Upper lobe of right lung (tissue), 1 donor: ENCODE data around the gene FBXW9. TPM values are rescaled to one million over a fixed set of nuclear protein-coding genes. Genes with fewer than 3 reads are reported as not detected.

Experiments used
- ATAC-seq: fragments of 200-7000 bp; cut with Tn5 transposase; one replicate; pipeline ENCODE4 v1.9.1; 2020; ENCODE audit warnings: mild to moderate bottlenecking, moderate library complexity
- DNase-seq: peaks from one replicate; pipeline ENCODE4 v3.0.0-alpha.2; 2020
- H3K27ac ChIP-seq: fragments of 200-600 bp; one replicate; pipeline ENCODE4 v1.8.0; 2022
- H3K27me3 ChIP-seq: fragments of 200-600 bp; one replicate; pipeline ENCODE4 v1.8.0; 2022; ENCODE audit warnings: mild to moderate bottlenecking
- H3K36me3 ChIP-seq: fragments of 200-600 bp; one replicate; pipeline ENCODE4 v1.8.0; 2022
- H3K4me1 ChIP-seq: fragments of 200-600 bp; one replicate; pipeline ENCODE4 v1.8.0; 2022
- H3K4me3 ChIP-seq: fragments of 200-600 bp; one replicate; pipeline ENCODE4 v1.8.0; 2022; ENCODE audit warnings: mild to moderate bottlenecking
- H3K9me3 ChIP-seq: fragments of 200-600 bp; one replicate; pipeline ENCODE4 v1.8.0; 2022
- CTCF ChIP-seq: fragments of 200-600 bp; IDR thresholded peaks from one replicate; pipeline ENCODE4 v1.8.0; 2022; ENCODE audit warnings: antibody characterized with exemption
- intact Hi-C: fragments of 100-400 bp; cut with DNase I; formaldehyde crosslinking; loops from one replicate; pipeline ENCODE4 v1.11.0; 2022
- total RNA-seq: library from RNA; stranded (reverse); fragmentation: NEBNext Ultra II Directional; extraction: Animal tissue kit (Norgen Biotek cat#: 25700); gene quantifications from one replicate; pipeline ENCODE4 v1.2.1, GENCODE V29; 2021
- donor health status: DM: no; HTN: yes; CAD: no; lungs with severe emphysema.

Gene FBXW9
- total RNA-seq, 1 donor from 2014 or later, result 4.3 TPM

GRCh38 chr19:12694641-12695040 lies 1.8 kb downstream of the FBXW9 start:
- intact Hi-C loops, result no loop called here
- Histone ChIP-seq H3K36me3 (peaks cover 7% of the 10 kb centered on the region), H3K27me3 (no peaks in the 10 kb centered on the region), H3K4me1 (peaks cover 6% of the 10 kb centered on the region), H3K9me3 (no peaks in the 10 kb centered on the region), H3K27ac (no peak overlapping the region), H3K4me3 (no peak overlapping the region)
- ATAC-seq, result no peak
- no peak for TF ChIP-seq CTCF
- DNase-seq, result no peak

GRCh38 chr19:12692960-12693359 lies 3.5 kb downstream of the FBXW9 start:
- no peaks in the 10 kb centered on the region for H3K27me3 ChIP-seq
- no peak for TF ChIP-seq CTCF
- no peak for ATAC-seq
- intact Hi-C loops, result no loop called here
- no peaks in the 10 kb centered on the region for H3K36me3 ChIP-seq
- no peaks in the 10 kb centered on the region for H3K9me3 ChIP-seq
- H3K4me1 ChIP-seq, result peaks cover 6% of the 10 kb centered on the region
- no peak for DNase-seq
- no peak overlapping the region for H3K27ac ChIP-seq
- H3K4me3 ChIP-seq, result no peak overlapping the region

- Histone ChIP-seq H3K4me1 (no peaks in the 10 kb centered on the region), H3K27ac (no peak overlapping the region), H3K4me3 (no peak overlapping the region), H3K36me3 (no peaks in the 10 kb centered on the region), H3K9me3 (no peaks in the 10 kb centered on the region), H3K27me3 (no peaks in the 10 kb centered on the region)
- intact Hi-C loops, result no loop called here
- no peak for TF ChIP-seq CTCF
- ATAC-seq (peak; percentile 19), DNase-seq (peak; percentile 36)
These were observed 6.7 kb downstream of the FBXW9 start for GRCh38 chr19:12689581-12690216.

- Histone ChIP-seq H3K27ac (no peak overlapping the region), H3K36me3 (no peaks in the 10 kb centered on the region), H3K4me1 (no peaks in the 10 kb centered on the region), H3K27me3 (no peaks in the 10 kb centered on the region), H3K4me3 (no peak overlapping the region), H3K9me3 (no peaks in the 10 kb centered on the region)
- TF ChIP-seq CTCF, result no peak
- ATAC-seq (peak; percentile 9), DNase-seq (peak; percentile 52)
- intact Hi-C loops, result no loop called here
These were observed 7.4 kb downstream of the FBXW9 start for GRCh38 chr19:12689012-12689411.

- no peaks in the 10 kb centered on the region for H3K36me3 ChIP-seq
- no peaks in the 10 kb centered on the region for H3K9me3 ChIP-seq
- ATAC-seq (no peak), DNase-seq (no peak)
- intact Hi-C loops, result no loop called here
- H3K27ac ChIP-seq, result no peak within 1 kb of the TSS
- TF ChIP-seq CTCF, result no peak
- H3K4me3 ChIP-seq, result no peak within 1 kb of the TSS
- H3K4me1 ChIP-seq, result no peaks in the 10 kb centered on the region
- H3K27me3 ChIP-seq, result no peaks in the 10 kb centered on the region
These were observed 8.8 kb downstream of the FBXW9 start, which contains the start of gene GNG14 for GRCh38 chr19:12687496-12688196. TSS of gene GNG14 (plus strand) at chr19:12687998. CDS start at chr19:12688049, 51 bp downstream.
